ENCODE results near the gene URB1.

- TF ChIP-seq TCFL5 (CRISPR knock-in tag; conservative IDR thresholded peaks at IDR 0.05) (no peak), CTCF (IDR thresholded peaks at IDR 0.05 in 2 of 3, conservative IDR thresholded peaks at IDR 0.05 in 1 of 3; ENCODE audit: insufficient read depth in 2 of 3, low read depth in 1 of 3, low read length in 3 of 3) (no peak), NCOA1 (IDR thresholded peaks at IDR 0.05; ENCODE audit: low read depth) (no peak), TCF7L2 (IDR thresholded peaks at IDR 0.05; ENCODE audit: low read depth, low read length) (no peak), NRF1 (conservative IDR thresholded peaks at IDR 0.05 in 1 of 2, IDR thresholded peaks at IDR 0.05 in 1 of 2) (no peak), CBFB (CRISPR knock-in tag; IDR thresholded peaks at IDR 0.05) (no peak)
- TF ChIP-seq, protein P1, sequence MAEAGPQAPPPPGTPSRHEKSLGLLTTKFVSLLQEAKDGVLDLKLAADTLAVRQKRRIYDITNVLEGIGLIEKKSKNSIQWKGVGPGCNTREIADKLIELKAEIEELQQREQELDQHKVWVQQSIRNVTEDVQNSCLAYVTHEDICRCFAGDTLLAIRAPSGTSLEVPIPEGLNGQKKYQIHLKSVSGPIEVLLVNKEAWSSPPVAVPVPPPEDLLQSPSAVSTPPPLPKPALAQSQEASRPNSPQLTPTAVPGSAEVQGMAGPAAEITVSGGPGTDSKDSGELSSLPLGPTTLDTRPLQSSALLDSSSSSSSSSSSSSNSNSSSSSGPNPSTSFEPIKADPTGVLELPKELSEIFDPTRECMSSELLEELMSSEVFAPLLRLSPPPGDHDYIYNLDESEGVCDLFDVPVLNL (CRISPR knock-in tag; IDR thresholded peaks at IDR 0.05; ENCODE audit: low read depth): no peak
Measured at GRCh38 chr21:32350211-32350980, 42.4 kb downstream of the URB1 start.
